Spleen (tissue), 11 donors: Measurements from ENCODE around the gene ZNF777. TPM values are rescaled to one million over a fixed set of nuclear protein-coding genes. Genes with fewer than 3 reads are reported as not detected.
"Not testable (repeated sequence)": the region's sequence is repeated elsewhere in the genome, so short reads cannot be mapped to it uniquely, and the experiment has no call there.

Source experiments
- DNase-seq: peaks from one replicate; pipeline ENCODE4 v3.0.0-alpha.2; 2020
- H3K27ac ChIP-seq, 8 donors: fragments of 200-600 bp; sonication (generic) in 7 of 8; 1 replicate in 4 of 8; 2 replicates in 4 of 8; pipeline versions ENCODE4 v1.5.0 to v1.8.0; 2016 to 2021; ENCODE audit warnings: inconsistent platforms in 4 of 8, mild to moderate bottlenecking in 4 of 8, moderate library complexity in 1 of 8
- H3K27me3 ChIP-seq, 7 donors: fragments of 200-600 bp; sonication (generic) in 6 of 7; replicated peaks in 1 of 7; 1 replicate in 4 of 7; 2 replicates in 3 of 7; pipeline versions ENCODE4 v1.5.0 to v1.8.0; 2016 to 2021; ENCODE audit warnings: inconsistent platforms in 3 of 7, mild to moderate bottlenecking in 1 of 7
- H3K36me3 ChIP-seq, 6 donors: fragments of 200-600 bp; sonication (generic) in 5 of 6; 1 replicate in 4 of 6; 2 replicates in 2 of 6; pipeline versions ENCODE4 v1.5.0 to v1.8.0; 2016 to 2021; ENCODE audit warnings: inconsistent platforms in 2 of 6
- H3K4me1 ChIP-seq, 6 donors: fragments of 200-600 bp; sonication (generic) in 5 of 6; 1 replicate in 3 of 6; 2 replicates in 3 of 6; pipeline versions ENCODE4 v1.5.0 to v1.8.0; 2016 to 2021; ENCODE audit warnings: inconsistent platforms in 3 of 6
- H3K4me3 ChIP-seq, 8 donors: fragments of 200-600 bp; sonication (generic) in 7 of 8; 1 replicate in 4 of 8; 2 replicates in 4 of 8; pipeline versions ENCODE4 v1.5.0 to v1.8.0; 2016 to 2021; ENCODE audit warnings: inconsistent platforms in 4 of 8, mild to moderate bottlenecking in 4 of 8, moderate library complexity in 2 of 8
- H3K9me3 ChIP-seq, 8 donors: fragments of 200-600 bp; sonication (generic) in 7 of 8; 1 replicate in 4 of 8; 2 replicates in 4 of 8; pipeline versions ENCODE4 v1.5.0 to v1.8.0; 2016 to 2021; ENCODE audit warnings: inconsistent platforms in 4 of 8
- POLR2A ChIP-seq, 3 donors: fragments of 450-650 bp; IDR thresholded peaks; one replicate each; pipeline ENCODE4 v1.5.1; 2017; ENCODE audit warnings: antibody characterized with exemption in 3 of 3, mild to moderate bottlenecking in 1 of 3
- POLR2AphosphoS5 ChIP-seq, 3 donors: sonication (generic); formaldehyde crosslinking; IDR thresholded peaks; one replicate each; pipeline ENCODE4 v1.5.1; 2017; ENCODE audit warnings: antibody characterized with exemption in 3 of 3
- WGBS, 5 donors: extraction: QIAGEN DNeasy Blood & Tissue Kit in 3 of 5; methylation state at CpG; one replicate each; pipeline versions ENCODE4 v1.1.5 to v1.1.7; 2013 to 2018; 5-methylcytosine and 5-hydroxymethylcytosine counted together
- intact Hi-C: fragments of 100-400 bp; cut with DNase I; formaldehyde crosslinking; loops from one replicate; pipeline ENCODE4 v1.15.0; 2023; ENCODE audit warnings: low total_unique reads
- polyA plus RNA-seq, 3 donors: library from polyadenylated mRNA; stranded (reverse); fragments of 200-250 nt; gene quantifications; one replicate each; pipeline ENCODE4 v1.2.1, GENCODE V29; 2013
- total RNA-seq, 7 donors: library from RNA; depleted of rRNA in 3 of 7; stranded (reverse); fragments of >200 nt in 3 of 7; fragmentation: NEBNext Ultra II Directional in 4 of 7; extraction: Animal tissue kit (Norgen Biotek cat#: 25700) in 4 of 7; gene quantifications; one replicate each; pipeline versions ENCODE4 v1.1.0 to v1.2.1, GENCODE V29; 2016 to 2021
- TF ChIP-seq, protein P1 (sequence below), 11 experiments: fragments of 200-600 bp in 7 of 11; fragments of 450-650 bp in 4 of 11; sonication (generic) in 4 of 11; IDR thresholded peaks in 8 of 11; conservative IDR thresholded peaks in 3 of 11; 1 replicate in 7 of 11; 2 replicates in 4 of 11; pipeline versions ENCODE4 v1.4.0 to v1.8.0; 2016 to 2021; ENCODE audit warnings: antibody characterized with exemption in 11 of 11, inconsistent platforms in 4 of 11, mild to moderate bottlenecking in 1 of 11
- donor health status: healthy with polysubstance abuse.
- donor health status: DM: no; HTN: no; CAD: no; lungs with moderate emphysema.
- donor health status: DM: no; HTN: no; CAD: no.
- donor health status: Bipolar disorder and iron deficiency.
- donor health status: healthy.
- donor health status: DM: no; HTN: no; CAD: no.
- donor health status: DM: yes; HTN: yes; CAD: no.

ZNF777 gene
- total and polyA plus RNA-seq, 10 donors = 3.4 to 12.6 (median 10.1) TPM

DNA sequence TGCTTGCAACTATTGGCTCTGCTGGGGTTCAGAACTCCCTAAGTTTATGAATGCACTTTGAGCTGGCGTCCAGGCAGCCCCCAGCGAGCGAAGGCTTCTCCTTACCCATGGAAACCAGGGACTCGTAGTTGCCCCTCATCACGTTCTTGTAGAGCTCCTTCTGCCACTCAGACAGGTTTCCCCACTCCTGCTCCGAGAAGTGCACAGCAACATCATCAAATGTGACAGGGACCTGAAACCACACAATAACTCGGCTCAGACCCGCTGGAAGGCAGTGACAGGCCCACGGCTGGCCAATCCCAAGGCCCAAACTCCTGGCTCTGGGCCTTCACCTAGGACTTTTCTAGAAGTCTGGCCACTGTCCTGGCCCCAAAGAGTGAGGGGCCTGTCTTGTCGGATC is 6.9 kb downstream of the ZNF777 start:
- no peaks in the 10 kb centered on the region for H3K9me3 ChIP-seq
- peak; percentile 53 for DNase-seq
- H3K36me3 ChIP-seq = peaks cover 1 to 82% (median 58%) of the 10 kb centered on the region in 6 donors
- peaks cover 6 to 29% (median 12%) of the 10 kb centered on the region in 6 donors for H3K4me1 ChIP-seq
- TF ChIP-seq, protein P1, sequence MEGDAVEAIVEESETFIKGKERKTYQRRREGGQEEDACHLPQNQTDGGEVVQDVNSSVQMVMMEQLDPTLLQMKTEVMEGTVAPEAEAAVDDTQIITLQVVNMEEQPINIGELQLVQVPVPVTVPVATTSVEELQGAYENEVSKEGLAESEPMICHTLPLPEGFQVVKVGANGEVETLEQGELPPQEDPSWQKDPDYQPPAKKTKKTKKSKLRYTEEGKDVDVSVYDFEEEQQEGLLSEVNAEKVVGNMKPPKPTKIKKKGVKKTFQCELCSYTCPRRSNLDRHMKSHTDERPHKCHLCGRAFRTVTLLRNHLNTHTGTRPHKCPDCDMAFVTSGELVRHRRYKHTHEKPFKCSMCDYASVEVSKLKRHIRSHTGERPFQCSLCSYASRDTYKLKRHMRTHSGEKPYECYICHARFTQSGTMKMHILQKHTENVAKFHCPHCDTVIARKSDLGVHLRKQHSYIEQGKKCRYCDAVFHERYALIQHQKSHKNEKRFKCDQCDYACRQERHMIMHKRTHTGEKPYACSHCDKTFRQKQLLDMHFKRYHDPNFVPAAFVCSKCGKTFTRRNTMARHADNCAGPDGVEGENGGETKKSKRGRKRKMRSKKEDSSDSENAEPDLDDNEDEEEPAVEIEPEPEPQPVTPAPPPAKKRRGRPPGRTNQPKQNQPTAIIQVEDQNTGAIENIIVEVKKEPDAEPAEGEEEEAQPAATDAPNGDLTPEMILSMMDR (IDR thresholded peaks at IDR 0.05 in 8 of 11, conservative IDR thresholded peaks at IDR 0.05 in 3 of 11) = no peak
- TF ChIP-seq POLR2AphosphoS5 (IDR thresholded peaks at IDR 0.05) = no peak
- no peak for TF ChIP-seq POLR2A (IDR thresholded peaks at IDR 0.05)
- WGBS, 5 donors = 89 to 96% (median 94%) methylated on average over 9 to 10 of the region's 10 CpGs
- no peak overlapping the region for H3K4me3 ChIP-seq
- H3K27ac ChIP-seq = no peak overlapping the region
- intact Hi-C loops = no loop called here
- H3K27me3 ChIP-seq = no peaks in the 10 kb centered on the region

DNA sequence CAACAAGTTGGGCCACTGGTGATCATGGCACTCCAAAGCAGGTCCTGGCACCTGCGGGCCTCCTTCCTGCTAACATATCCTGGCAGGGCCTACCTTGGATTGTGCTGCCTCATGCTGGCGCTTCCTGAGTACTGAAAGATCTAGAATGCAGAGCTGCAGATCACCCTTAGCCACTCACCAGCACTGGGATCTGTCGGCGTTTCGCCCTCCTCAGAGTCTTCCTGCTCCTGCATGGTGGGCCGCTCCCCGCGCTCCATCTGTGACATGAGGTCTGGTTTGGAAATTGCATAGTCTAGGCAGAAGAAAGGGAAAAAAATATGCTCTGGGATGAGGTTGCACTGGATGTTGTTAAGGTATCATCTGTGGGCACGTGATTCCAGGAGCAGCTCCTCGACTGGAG is 10.0 kb downstream of the ZNF777 start:
- Histone ChIP-seq H3K4me1 (no peaks in the 10 kb centered on the region), H3K27me3 (no peaks in the 10 kb centered on the region), H3K27ac (no peak overlapping the region), H3K9me3 (no peaks in the 10 kb centered on the region), H3K36me3 (peaks cover 5 to 99% (median 72%) of the 10 kb centered on the region in 6 donors), H3K4me3 (no peak overlapping the region)
- TF ChIP-seq POLR2A (IDR thresholded peaks at IDR 0.05) (no peak), POLR2AphosphoS5 (IDR thresholded peaks at IDR 0.05) (no peak)
- TF ChIP-seq, protein P1 (IDR thresholded peaks at IDR 0.05 in 8 of 11, conservative IDR thresholded peaks at IDR 0.05 in 3 of 11) = no peak
- intact Hi-C loops = no loop called here
- peak; percentile 61 for DNase-seq
- 94 to 97% (median 96%) methylated on average over 10 of the region's 10 CpGs for WGBS, 5 donors

DNA sequence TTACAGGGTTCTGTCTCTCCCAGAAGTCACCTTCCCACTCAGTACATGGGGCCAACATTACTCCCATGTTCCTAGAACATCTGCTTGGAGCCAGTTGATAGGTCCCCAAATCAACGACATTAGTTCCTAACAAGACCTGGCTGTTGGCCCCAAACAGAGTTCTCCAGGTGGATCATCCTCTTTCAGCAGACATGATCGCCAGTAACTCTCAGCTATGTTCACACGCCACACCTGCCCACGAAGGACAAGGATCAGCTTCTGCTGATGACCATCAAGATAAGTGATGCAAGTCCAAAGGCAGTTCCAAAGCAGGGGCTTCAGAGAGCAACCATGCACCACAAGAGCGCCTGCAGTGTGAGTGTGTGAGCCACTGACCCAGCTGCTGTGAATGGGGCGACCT is 11.0 kb downstream of the ZNF777 start:
- Histone ChIP-seq H3K36me3 (peaks cover 5 to 99% (median 71%) of the 10 kb centered on the region in 6 donors), H3K4me3 (no peak overlapping the region), H3K27me3 (no peaks in the 10 kb centered on the region), H3K4me1 (no peaks in the 10 kb centered on the region), H3K9me3 (no peaks in the 10 kb centered on the region), H3K27ac (no peak overlapping the region)
- TF ChIP-seq, protein P1 (IDR thresholded peaks at IDR 0.05 in 8 of 11, conservative IDR thresholded peaks at IDR 0.05 in 3 of 11) = no peak
- TF ChIP-seq POLR2A (IDR thresholded peaks at IDR 0.05) (no peak), POLR2AphosphoS5 (IDR thresholded peaks at IDR 0.05) (no peak)
- intact Hi-C loops = no loop called here
- 95 to 99% (median 97%) methylated on average over 6 of the region's 6 CpGs for WGBS, 5 donors
- DNase-seq = peak; percentile 35

DNA sequence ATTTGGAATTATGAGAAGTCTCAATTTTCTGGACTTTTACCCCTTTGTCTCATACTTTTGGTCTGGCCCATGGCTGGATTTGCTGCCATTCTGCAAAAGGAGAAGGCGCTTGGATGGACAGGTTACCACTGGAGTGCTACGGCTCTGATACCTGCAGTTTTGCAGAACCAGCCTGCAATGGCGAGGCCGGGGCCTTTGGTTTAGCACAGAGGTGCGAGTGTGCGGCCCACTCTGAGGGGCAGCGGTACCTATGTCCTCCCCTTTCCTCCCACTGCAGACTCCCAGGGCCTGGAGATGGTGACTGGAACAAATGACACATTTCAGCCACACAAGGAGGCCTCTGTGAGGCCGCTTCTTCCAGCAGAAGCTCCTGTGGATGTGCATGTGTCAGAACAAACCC is 11.9 kb downstream of the ZNF777 start:
- H3K27me3 ChIP-seq = no peaks in the 10 kb centered on the region
- H3K36me3 ChIP-seq = peaks cover 5 to 99% (median 66%) of the 10 kb centered on the region in 6 donors
- WGBS, 5 donors = 84 to 98% (median 90%) methylated on average over 7 to 8 of the region's 8 CpGs
- H3K4me1 ChIP-seq = no peaks in the 10 kb centered on the region
- no peak overlapping the region for H3K27ac ChIP-seq
- intact Hi-C loops = no loop called here
- DNase-seq = peak; percentile 55
- H3K9me3 ChIP-seq = no peaks in the 10 kb centered on the region
- no peak overlapping the region for H3K4me3 ChIP-seq
- TF ChIP-seq POLR2A (IDR thresholded peaks at IDR 0.05) (no peak), POLR2AphosphoS5 (IDR thresholded peaks at IDR 0.05) (no peak)
- TF ChIP-seq, protein P1 (IDR thresholded peaks at IDR 0.05 in 8 of 11, conservative IDR thresholded peaks at IDR 0.05 in 3 of 11) = no peak

DNA sequence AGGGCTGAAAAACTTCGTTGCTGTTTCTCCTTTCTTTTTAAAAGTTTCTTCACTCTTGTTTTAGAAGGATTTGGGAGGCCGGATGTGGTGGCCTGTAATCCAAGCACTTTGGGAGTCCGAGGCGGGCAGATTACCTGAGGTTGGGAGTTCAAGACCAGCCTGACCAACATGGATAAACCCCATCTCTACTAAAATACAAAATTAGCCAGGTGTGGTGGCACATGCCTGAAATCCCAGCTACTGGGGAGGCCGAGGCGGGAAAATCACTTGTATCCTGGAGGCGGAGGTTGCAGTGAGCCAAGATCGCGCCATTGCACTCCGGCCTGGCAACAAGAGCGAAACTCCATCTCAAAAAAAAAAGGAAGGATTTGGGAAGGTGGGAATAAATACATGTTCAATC is 14.8 kb downstream of the ZNF777 start:
- H3K9me3 ChIP-seq, intact Hi-C loops, H3K4me1 ChIP-seq, H3K4me3 ChIP-seq, H3K27me3 ChIP-seq, H3K27ac ChIP-seq: not testable (repeated sequence)
- WGBS, 5 donors = 94 to 98% (median 98%) methylated on average over 11 of the region's 11 CpGs
- peaks cover 5 to 80% (median 54%) of the 10 kb centered on the region in 6 donors for H3K36me3 ChIP-seq
- DNase-seq = peak; percentile 40
